Activated CD8-positive, alpha-beta memory T cell treated with anti-CD3 and anti-CD28 coated beads, Interleukin-2, amount 50 U/mL, for 24 hours (primary cell): ENCODE measurements around the gene SNRPD3.
"Not testable (repeated sequence)": the region's sequence is repeated elsewhere in the genome, so short reads cannot be mapped to it uniquely, and the experiment has no call there.

Source experiments
- DNase-seq: peaks from one replicate; pipeline ENCODE4 v3.0.0-alpha.2; 2020; ENCODE audit errors: extremely low read depth

Gene SNRPD3

GRCh38 chr22:24555165-24556039, at the start of gene SNRPD3:
Gene SNRPD3, plus strand, starts transcription at chr22:24555999. Its CDS starts 1,676 bp downstream, at chr22:24557675.
- peak; percentile 99 for DNase-seq

- no peak for DNase-seq
These were observed 48.9 kb upstream of the SNRPD3 start for GRCh38 chr22:24506802-24507438.

- DNase-seq: no peak
These were observed 48.1 kb upstream of the SNRPD3 start for GRCh38 chr22:24507716-24508115.

GRCh38 chr22:24510637-24511625, 44.9 kb upstream of the SNRPD3 start:
- no peak for DNase-seq

- no peak for DNase-seq
These were observed 43.8 kb upstream of the SNRPD3 start for GRCh38 chr22:24512043-24512442.

GRCh38 chr22:24513378-24514240, 42.2 kb upstream of the SNRPD3 start:
- no peak for DNase-seq

GRCh38 chr22:24514241-24515026, 41.4 kb upstream of the SNRPD3 start:
- DNase-seq: no peak

GRCh38 chr22:24515027-24515338, 40.8 kb upstream of the SNRPD3 start:
- DNase-seq: no peak

- no peak for DNase-seq
These were observed 39.5 kb upstream of the SNRPD3 start for GRCh38 chr22:24516301-24516737.

- DNase-seq: no peak
These were observed 38.4 kb upstream of the SNRPD3 start for GRCh38 chr22:24517446-24517845.

GRCh38 chr22:24518228-24518627, 37.6 kb upstream of the SNRPD3 start:
- no peak for DNase-seq

GRCh38 chr22:24518771-24519485, 36.9 kb upstream of the SNRPD3 start:
- no peak for DNase-seq

- no peak for DNase-seq
These were observed 36.3 kb upstream of the SNRPD3 start for GRCh38 chr22:24519496-24519895.

GRCh38 chr22:24521791-24522245, 34.0 kb upstream of the SNRPD3 start:
- no peak for DNase-seq

GRCh38 chr22:24523873-24524272, 31.9 kb upstream of the SNRPD3 start:
- DNase-seq: no peak

GRCh38 chr22:24525416-24526037, 30.3 kb upstream of the SNRPD3 start:
- DNase-seq: peak; percentile 50

GRCh38 chr22:24526191-24526590, 29.6 kb upstream of the SNRPD3 start:
- DNase-seq: no peak

GRCh38 chr22:24529898-24530297, 25.9 kb upstream of the SNRPD3 start:
- DNase-seq: no peak

- not testable (repeated sequence) for DNase-seq
These were observed 24.8 kb upstream of the SNRPD3 start for GRCh38 chr22:24530968-24531367.
